HepG2 (cell line): ENCODE data around the gene TRIAP1. TPM values are rescaled to one million over a fixed set of nuclear protein-coding genes. Genes with fewer than 3 reads are reported as not detected.

Experiments
- ATAC-seq: fragments of 200-7000 bp; cut with Tn5 transposase; 3 replicates; pipeline ENCODE4 v1.9.1; 2020; ENCODE audit warnings: mild to moderate bottlenecking, moderate library complexity
- BruUV-seq: library from RNA; stranded (reverse); fragments of 400-500 nt; replicated peaks from 2 replicates; lab custom pipeline; 2021; lab: Mats Ljungman, UMichigan
- CTCF ChIA-PET: fragments of 300-600 bp; formaldehyde crosslinking; extraction: SDS; loops from one replicate; lab custom pipeline; 2021; ENCODE audit warnings: low total read pairs, inconsistent platforms, low intra/inter-chr PET ratio; lab: Yijun Ruan, JAX
- POLR2A ChIA-PET: fragments of 350-600 bp; sonication (Branson Sonifier 250); formaldehyde crosslinking; loops from one replicate; lab custom pipeline; 2020; ENCODE audit warnings: antibody characterized with exemption, inconsistent platforms; lab: Yijun Ruan, JAX
- DNase-seq: peaks from one replicate; pipeline ENCODE4 v3.0.0-alpha.2; 2015; ENCODE audit warnings: low spot score
- FAIRE-seq: peaks from 3 replicates; lab custom pipeline; 2011; peaks lifted over from hg19 to GRCh38; lab: Jason Lieb, UNC
- H2AFZ ChIP-seq: one replicate; pipeline ENCODE4 v1.6.1; 2011; ENCODE audit warnings: low read length, inconsistent platforms
- H3K27ac ChIP-seq: fragments of 300-600 bp; 3 replicates; pipeline ENCODE4 v1.8.0; 2011; ENCODE audit warnings: mixed run types, mild to moderate bottlenecking, mixed read lengths, low read length, inconsistent platforms; ENCODE audit not compliant: insufficient read depth; ENCODE audit errors: extremely low read length
- H3K27me3 ChIP-seq, 2 experiments: fragments of 200-600 bp in 1 of 2; 2 replicates in 1 of 2; 3 replicates in 1 of 2; pipeline versions ENCODE4 v1.6.0 to v1.8.0; 2011; ENCODE audit warnings: low read length in 2 of 2, mild to moderate bottlenecking in 2 of 2, moderate library complexity in 2 of 2, inconsistent platforms in 1 of 2; ENCODE audit not compliant: insufficient read depth in 2 of 2, control insufficient read depth in 1 of 2
- H3K36me3 ChIP-seq, 2 experiments: fragments of 200-600 bp in 1 of 2; replicated peaks in 1 of 2; 2 replicates in 1 of 2; 3 replicates in 1 of 2; pipeline versions ENCODE4 v1.5.1 to v1.8.0; 2011; ENCODE audit warnings: low read length in 2 of 2, inconsistent platforms in 1 of 2; ENCODE audit not compliant: insufficient read depth in 2 of 2, control insufficient read depth in 1 of 2
- H3K4me1 ChIP-seq: 2 replicates; pipeline ENCODE4 v1.5.1; 2012; ENCODE audit warnings: low read length, inconsistent platforms; ENCODE audit not compliant: insufficient read depth
- H3K4me2 ChIP-seq: 2 replicates; pipeline ENCODE4 v1.6.0; 2011; ENCODE audit warnings: low read depth, low read length, inconsistent platforms
- H3K4me3 ChIP-seq, 3 experiments: fragments of 200-600 bp in 1 of 3; sonication (generic), shearing (Covaris generic) in 1 of 3; replicated peaks in 1 of 3; 2 replicates each; pipeline ENCODE4 v1.5.1; 2011 to 2016; ENCODE audit warnings: low read length in 3 of 3, inconsistent platforms in 2 of 3, low read depth in 2 of 3, mild to moderate bottlenecking in 2 of 3, control low read depth in 1 of 3, mixed read lengths in 1 of 3; ENCODE audit not compliant: insufficient read depth in 1 of 3
- H3K79me2 ChIP-seq: one replicate; pipeline ENCODE4 v1.6.1; 2011; ENCODE audit warnings: low read length, inconsistent platforms; ENCODE audit not compliant: insufficient read depth
- H3K9ac ChIP-seq: 2 replicates; pipeline ENCODE4 v1.6.0; 2011; ENCODE audit warnings: mild to moderate bottlenecking, low read depth, low read length, inconsistent platforms; ENCODE audit not compliant: insufficient read depth
- H3K9me3 ChIP-seq: 2 replicates; pipeline ENCODE4 v1.5.1; 2012; ENCODE audit warnings: mild to moderate bottlenecking, low read length
- H4K20me1 ChIP-seq: 2 replicates; pipeline ENCODE4 v1.6.0; 2011; ENCODE audit warnings: inconsistent platforms, mild to moderate bottlenecking, low read length, moderate library complexity; ENCODE audit not compliant: insufficient read depth
- AGO1 ChIP-seq: fragments of 200-400 bp; formaldehyde crosslinking; IDR thresholded peaks from 2 replicates; pipeline ENCODE4 v1.6.1; 2017; ENCODE audit warnings: mild to moderate bottlenecking, low read depth, low read length, moderate library complexity; ENCODE audit not compliant: poor library complexity, severe bottlenecking
- CTCF ChIP-seq: sonication (generic); formaldehyde crosslinking; IDR thresholded peaks from 2 replicates; pipeline ENCODE4 v1.5.0; 2020; ENCODE audit warnings: mild to moderate bottlenecking, missing genetic modification reagents, moderate library complexity
- KDM1A ChIP-seq: IDR thresholded peaks from 2 replicates; pipeline ENCODE4 v1.6.1; 2016; ENCODE audit warnings: missing compliant biosample characterization
- KLF9 ChIP-seq: IDR thresholded peaks from 2 replicates; pipeline ENCODE4 v1.6.1; 2016; ENCODE audit warnings: low read depth
- NCOA1 ChIP-seq: sonication (generic); formaldehyde crosslinking; IDR thresholded peaks from 2 replicates; pipeline ENCODE4 v1.9.0; 2021; ENCODE audit warnings: missing genetic modification reagents
- RBFOX2 ChIP-seq: fragments of 200-400 bp; formaldehyde crosslinking; IDR thresholded peaks from 2 replicates; pipeline ENCODE4 v1.6.1; 2017; ENCODE audit warnings: low read depth, mild to moderate bottlenecking, low read length
- RBM22 ChIP-seq: fragments of 200-400 bp; formaldehyde crosslinking; optimal IDR thresholded peaks from 2 replicates; pipeline ENCODE3; 2017; ENCODE audit warnings: mild to moderate bottlenecking, low read length, moderate library complexity
- SATB2 ChIP-seq: sonication (generic); formaldehyde crosslinking; IDR thresholded peaks from 2 replicates; pipeline ENCODE4 v1.5.0; 2020; ENCODE audit warnings: missing genetic modification reagents
- STAG1 ChIP-seq: sonication (generic); formaldehyde crosslinking; IDR thresholded peaks from 2 replicates; pipeline ENCODE4 v1.4.0; 2020; ENCODE audit warnings: missing genetic modification reagents
- TEAD3 ChIP-seq: optimal IDR thresholded peaks from 2 replicates; pipeline ENCODE3; 2016; ENCODE audit warnings: borderline replicate concordance
- ZFP37 ChIP-seq: sonication (generic); formaldehyde crosslinking; IDR thresholded peaks from 2 replicates; pipeline ENCODE4 v1.4.0; 2020; ENCODE audit warnings: missing genetic modification reagents, borderline replicate concordance
- ZNF670 ChIP-seq: sonication (generic); formaldehyde crosslinking; IDR thresholded peaks from 2 replicates; pipeline ENCODE4 v1.8.0; 2022; ENCODE audit warnings: mild to moderate bottlenecking, missing genetic modification reagents, borderline replicate concordance
- WGBS: methylation state at CpG from one replicate; pipeline ENCODE4 v1.1.6; 2017; ENCODE audit warnings: low lambda C conversion rate; 5-methylcytosine and 5-hydroxymethylcytosine counted together
- in situ Hi-C: cut with HindIII; loops from 2 replicates; pipeline ENCODE4 v1.10.0; 2017; ENCODE audit warnings: low pct_unique_long_range_greater_than_20kb; ENCODE audit not compliant: extremely low pct_ligation_motif_present
- intact Hi-C: fragments of 100-400 bp; cut with micrococcal nuclease; formaldehyde crosslinking; loops from one replicate; pipeline ENCODE4 v1.10.0; 2022; ENCODE audit not compliant: unreplicated experiment
- polyA plus RNA-seq, 8 experiments: library from polyadenylated mRNA; depleted of rRNA in 3 of 8; stranded (reverse) in 7 of 8; unstranded in 1 of 8; fragments of >200 nt; fragmentation: Illumina TruSeq in 4 of 8; extraction: Trizol in 4 of 8; gene quantifications; 2 replicates each; pipeline versions ENCODE4 v1.2.1 to v1.2.3, GENCODE V29; 2011 to 2016; ENCODE audit warnings: low read depth in 4 of 8, missing spikeins in 1 of 8, mixed read lengths in 1 of 8; ENCODE audit not compliant: insufficient read depth in 1 of 8
- total RNA-seq, 5 experiments: library from RNA; depleted of rRNA; stranded (reverse); fragments of >200 nt; fragmentation: Illumina TruSeq; extraction: Trizol; gene quantifications; 2 replicates each; pipeline ENCODE4 v1.2.3, GENCODE V29; 2016; ENCODE audit warnings: low read depth in 1 of 5

The TRIAP1 gene
- total and polyA plus RNA-seq, 2 of the 13 experiments (the other 11 are each of a cell fraction or from before 2014, with no cell fraction given): 55.0 to 117 TPM

DNA sequence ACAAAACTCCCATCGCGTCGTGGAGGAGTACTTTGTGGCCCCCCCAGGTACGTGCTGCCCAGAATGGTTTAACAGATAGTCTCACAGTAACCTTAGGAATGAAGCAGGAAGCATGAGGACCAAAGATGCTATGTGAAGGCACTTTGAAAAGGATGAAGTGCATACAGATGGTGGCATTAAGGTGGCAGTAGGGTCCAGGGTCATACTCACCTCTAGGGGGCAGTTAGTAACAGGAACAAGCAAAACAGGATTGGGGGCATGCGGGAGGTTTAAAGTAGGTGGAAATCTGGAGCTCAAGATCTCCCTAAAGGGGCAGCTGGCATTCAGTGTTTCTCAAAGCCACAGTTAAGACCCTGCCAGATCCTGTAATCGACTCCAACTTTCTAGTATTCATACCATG lies 10.9 kb upstream of the TRIAP1 start (continued):
- TF ChIP-seq RBFOX2 (peak; percentile 37; the same call in 1 of the 2 replicates), ZFP37 (CRISPR knock-in tag) (no peak), SATB2 (CRISPR knock-in tag) (no peak), RBM22 (peak; percentile 66), STAG1 (CRISPR knock-in tag) (peak; percentile 40), AGO1 (no peak), KLF9 (no peak), CTCF (CRISPR knock-in tag) (peak; percentile 52), NCOA1 (CRISPR knock-in tag) (no peak), TEAD3 (CRISPR knock-in tag) (peak; percentile 24), ZNF670 (CRISPR knock-in tag) (no peak)
- TF ChIP-seq, all 625 proteins: peak for 8

DNA sequence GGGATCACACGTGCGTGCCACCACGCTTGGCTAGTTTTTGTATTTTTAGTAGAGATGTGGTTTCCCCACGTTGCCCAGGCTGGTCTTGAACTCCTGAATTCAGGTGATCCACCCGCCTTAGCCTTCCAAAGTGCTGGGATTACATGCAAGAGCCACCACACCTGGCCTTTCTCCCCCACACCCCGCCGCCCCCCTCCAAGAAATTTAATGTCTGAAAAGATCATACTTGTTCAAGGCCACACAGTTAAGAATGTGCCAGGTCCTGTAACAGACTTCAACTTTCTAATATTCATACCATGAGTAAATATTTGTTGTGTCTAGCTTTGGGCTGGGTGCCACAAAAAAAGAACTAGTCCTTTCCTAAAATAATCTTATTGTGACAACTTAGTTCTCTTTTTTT lies 9.1 kb upstream of the TRIAP1 start:
- H3K27ac ChIP-seq: no peak overlapping the region
- ChIA-PET CTCF (no interaction called here), POLR2A (no interaction called here)
- H3K4me2 ChIP-seq: no peak overlapping the region
- H3K79me2 ChIP-seq: peaks cover under 1% of the 10 kb centered on the region
- H3K9me3 ChIP-seq: no peaks in the 10 kb centered on the region
- no peaks in the 10 kb centered on the region for H3K4me1 ChIP-seq
- H2AFZ ChIP-seq: no peak overlapping the region
- peaks cover 24 to 53% of the 10 kb centered on the region in 2 experiments for H3K36me3 ChIP-seq
- TF ChIP-seq KDM1A (CRISPR knock-in tag): no peak
- TF ChIP-seq, all 625 proteins: peak for 0
- 100% methylated on average over 7 of the region's 7 CpGs for WGBS
- no peak for FAIRE-seq
- no peak for ATAC-seq
- no peak for DNase-seq
- intact Hi-C loops (loop anchor here (5.0 kb wide), 1 partner anchor 77 kb away; the partner anchor contains the start of gene RNF10), in situ Hi-C loops (no loop called here)
- Histone ChIP-seq H3K9ac (no peak overlapping the region), H3K27me3 (no peaks in the 10 kb centered on the region), H4K20me1 (0 out of 2 replicates have a peak, but pooled peaks cover 9% of the 10 kb centered on the region), H3K4me3 (no peak overlapping the region)
- no TSS peak for BruUV-seq
